Activated CD8-positive, alpha-beta T cell treated with anti-CD3 and anti-CD28 coated beads for 36 hours (primary cell): ENCODE measurements around the gene LARP1B. TPM values are rescaled to one million over a fixed set of nuclear protein-coding genes. Genes with fewer than 3 reads are reported as not detected.
"Not testable (repeated sequence)": the region's sequence is repeated elsewhere in the genome, so short reads cannot be mapped to it uniquely, and the experiment has no call there.

Experiments used
- ATAC-seq: fragments of 200-7000 bp; cut with Tn5 transposase; one replicate; pipeline ENCODE4 v1.10.0; 2021; ENCODE audit warnings: mild to moderate bottlenecking, moderate library complexity
- CTCF ChIA-PET: fragments of 350-600 bp; sonication (Branson Sonifier 250); formaldehyde crosslinking; loops from one replicate; lab custom pipeline; 2021; ENCODE audit warnings: antibody characterized with exemption; lab: Charles Lee
- POLR2A ChIA-PET: fragments of 350-600 bp; sonication (Branson Sonifier 250); formaldehyde crosslinking; loops from one replicate; lab custom pipeline; 2021; ENCODE audit warnings: antibody characterized with exemption; lab: Charles Lee
- DNase-seq: peaks from one replicate; pipeline ENCODE4 v3.0.0-alpha.2; 2020
- H3K27ac Mint-ChIP-seq: one replicate; pipeline ENCODE4 v1.8.0; 2021; ENCODE audit warnings: mild to moderate bottlenecking, mixed read lengths
- H3K27me3 Mint-ChIP-seq: one replicate; pipeline ENCODE4 v1.8.0; 2021; ENCODE audit warnings: mixed read lengths
- H3K36me3 Mint-ChIP-seq: one replicate; pipeline ENCODE4 v1.8.0; 2021; ENCODE audit warnings: low read depth, mixed read lengths
- H3K4me1 Mint-ChIP-seq: one replicate; pipeline ENCODE4 v1.8.0; 2021; ENCODE audit warnings: low read depth, mixed read lengths
- H3K4me3 Mint-ChIP-seq: one replicate; pipeline ENCODE4 v1.8.0; 2021; ENCODE audit warnings: mild to moderate bottlenecking, moderate library complexity, mixed read lengths
- H3K9me3 Mint-ChIP-seq: one replicate; pipeline ENCODE4 v1.8.0; 2021; ENCODE audit warnings: mixed read lengths
- intact Hi-C: fragments of 100-400 bp; cut with micrococcal nuclease; formaldehyde crosslinking; loops from one replicate; pipeline ENCODE4 v1.10.0; 2022
- total RNA-seq, 2 experiments: library from RNA; stranded (reverse); gene quantifications; one replicate each; pipeline ENCODE4 v1.2.3, GENCODE V29; 2021
- TF ChIP-seq, protein P1 (sequence below): fragments of 200-600 bp; IDR thresholded peaks from one replicate; pipeline ENCODE4 v1.8.0; 2022; ENCODE audit warnings: antibody characterized with exemption, mild to moderate bottlenecking

The LARP1B gene
- total RNA-seq, 2 experiments from 2014 or later, result 23.8 to 23.9 TPM

DNA sequence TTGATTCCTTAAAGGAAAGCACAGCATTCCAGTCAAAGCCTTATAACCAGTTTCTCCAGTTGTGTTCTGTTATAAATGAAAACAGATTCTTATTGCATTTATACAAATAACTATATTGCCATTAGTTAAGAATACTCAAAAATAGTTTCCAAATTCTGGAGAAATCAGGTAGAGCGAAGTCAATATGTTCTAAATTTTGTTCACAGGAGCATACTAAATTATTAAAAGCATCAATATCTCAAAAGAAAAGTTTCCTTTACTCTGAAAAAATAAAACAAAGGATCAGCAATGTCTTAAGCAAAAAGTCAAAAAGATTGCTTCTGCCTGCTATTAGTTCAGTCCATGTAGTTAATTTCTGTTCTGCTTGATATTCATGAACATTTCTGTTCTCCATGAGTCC is 186.8 kb downstream of the LARP1B start:
- CTCF ChIA-PET, result no interaction called here
- Mint-ChIP-seq H3K9me3 (peaks cover 9% of the 10 kb centered on the region), H3K4me3 (no peak overlapping the region), H3K36me3 (no peaks in the 10 kb centered on the region), H3K27ac (no peak overlapping the region), H3K4me1 (no peaks in the 10 kb centered on the region), H3K27me3 (no peaks in the 10 kb centered on the region)
- no peak for ATAC-seq
- no peak for DNase-seq
- intact Hi-C loops, result no loop called here
- TF ChIP-seq, protein P1, sequence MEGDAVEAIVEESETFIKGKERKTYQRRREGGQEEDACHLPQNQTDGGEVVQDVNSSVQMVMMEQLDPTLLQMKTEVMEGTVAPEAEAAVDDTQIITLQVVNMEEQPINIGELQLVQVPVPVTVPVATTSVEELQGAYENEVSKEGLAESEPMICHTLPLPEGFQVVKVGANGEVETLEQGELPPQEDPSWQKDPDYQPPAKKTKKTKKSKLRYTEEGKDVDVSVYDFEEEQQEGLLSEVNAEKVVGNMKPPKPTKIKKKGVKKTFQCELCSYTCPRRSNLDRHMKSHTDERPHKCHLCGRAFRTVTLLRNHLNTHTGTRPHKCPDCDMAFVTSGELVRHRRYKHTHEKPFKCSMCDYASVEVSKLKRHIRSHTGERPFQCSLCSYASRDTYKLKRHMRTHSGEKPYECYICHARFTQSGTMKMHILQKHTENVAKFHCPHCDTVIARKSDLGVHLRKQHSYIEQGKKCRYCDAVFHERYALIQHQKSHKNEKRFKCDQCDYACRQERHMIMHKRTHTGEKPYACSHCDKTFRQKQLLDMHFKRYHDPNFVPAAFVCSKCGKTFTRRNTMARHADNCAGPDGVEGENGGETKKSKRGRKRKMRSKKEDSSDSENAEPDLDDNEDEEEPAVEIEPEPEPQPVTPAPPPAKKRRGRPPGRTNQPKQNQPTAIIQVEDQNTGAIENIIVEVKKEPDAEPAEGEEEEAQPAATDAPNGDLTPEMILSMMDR, result no peak
- POLR2A ChIA-PET, result no interaction called here

DNA sequence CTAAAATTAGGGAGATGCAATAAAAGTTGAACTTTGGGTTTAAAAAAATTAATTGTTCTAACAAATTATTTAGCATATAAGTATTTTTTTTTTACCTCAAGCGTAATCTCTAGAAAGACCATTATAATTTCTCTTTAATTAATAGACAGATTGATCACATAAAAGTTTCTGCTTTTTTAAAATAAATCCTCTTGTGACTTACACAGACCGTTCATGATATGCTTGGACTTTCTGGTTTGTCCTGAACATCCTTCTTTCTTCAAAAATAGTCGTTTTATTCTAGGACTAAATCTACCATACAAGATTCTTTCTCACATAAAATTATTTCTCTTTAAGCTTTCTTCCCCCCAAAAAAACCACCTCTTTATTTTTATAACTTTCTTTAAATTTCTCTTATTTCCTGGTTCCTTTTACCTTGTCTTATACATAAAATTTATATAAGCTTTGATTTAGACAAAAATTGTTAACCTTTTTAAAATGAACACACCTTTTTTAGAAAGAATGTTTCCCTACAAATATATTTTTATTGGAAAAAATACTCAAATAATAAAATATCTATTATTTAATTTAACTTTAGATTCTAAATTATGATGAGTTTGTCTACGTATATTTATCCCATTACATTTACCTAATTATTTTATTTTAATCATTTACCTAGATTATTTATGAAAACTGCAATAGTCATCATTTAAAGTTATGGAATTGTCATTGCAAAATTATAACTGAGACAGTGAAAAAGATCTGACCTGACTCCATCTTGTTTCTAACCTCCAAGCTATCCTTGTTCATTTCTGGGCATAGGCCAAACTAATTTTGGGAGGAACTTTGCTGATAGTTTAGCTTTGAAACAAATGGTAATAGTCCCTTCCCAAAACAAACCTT is 188.9 kb downstream of the LARP1B start:
- TF ChIP-seq, protein P1, result no peak
- no peaks in the 10 kb centered on the region for H3K36me3 Mint-ChIP-seq
- ChIA-PET CTCF (interaction anchor here (1.0 to 1.3 kb wide), 2 partner anchors 58 to 59 kb away, joined by 3 to 4 read pairs; no protein-coding TSS in a partner anchor), POLR2A (no interaction called here)
- no peak overlapping the region for H3K27ac Mint-ChIP-seq
- DNase-seq (no peak), ATAC-seq (no peak)
- H3K4me3 Mint-ChIP-seq, result no peak overlapping the region
- peaks cover 9% of the 10 kb centered on the region for H3K9me3 Mint-ChIP-seq
- intact Hi-C loops, result no loop called here
- H3K4me1 Mint-ChIP-seq, result no peaks in the 10 kb centered on the region
- H3K27me3 Mint-ChIP-seq, result no peaks in the 10 kb centered on the region

DNA sequence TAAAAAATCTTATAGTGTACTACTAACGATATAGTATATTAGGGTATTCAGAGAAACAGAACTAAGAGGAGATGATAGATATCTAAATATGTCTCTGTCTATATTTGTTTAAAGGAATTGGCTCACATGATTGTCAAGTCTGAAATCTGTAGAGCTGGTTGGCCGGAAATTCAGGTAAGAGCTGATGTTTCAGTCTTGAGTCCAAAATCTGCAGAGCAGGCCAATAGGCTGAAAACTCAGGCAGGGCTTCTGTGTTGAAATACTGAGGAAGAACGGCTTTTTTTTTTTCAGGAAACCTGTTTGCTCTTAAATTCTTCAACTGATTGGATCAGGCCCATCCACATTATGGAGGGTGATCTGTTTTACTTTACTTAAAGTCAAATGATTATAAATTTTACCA is 194.8 kb downstream of the LARP1B start:
- ChIA-PET POLR2A (no interaction called here), CTCF (no interaction called here)
- H3K9me3 Mint-ChIP-seq, result no peaks in the 10 kb centered on the region
- no peaks in the 10 kb centered on the region for H3K4me1 Mint-ChIP-seq
- no peak for ATAC-seq
- H3K36me3 Mint-ChIP-seq, result no peaks in the 10 kb centered on the region
- H3K27ac Mint-ChIP-seq, result no peak overlapping the region
- H3K27me3 Mint-ChIP-seq, result peaks cover 6% of the 10 kb centered on the region
- intact Hi-C loops, result no loop called here
- no peak for DNase-seq
- TF ChIP-seq, protein P1, result no peak
- no peak overlapping the region for H3K4me3 Mint-ChIP-seq

DNA sequence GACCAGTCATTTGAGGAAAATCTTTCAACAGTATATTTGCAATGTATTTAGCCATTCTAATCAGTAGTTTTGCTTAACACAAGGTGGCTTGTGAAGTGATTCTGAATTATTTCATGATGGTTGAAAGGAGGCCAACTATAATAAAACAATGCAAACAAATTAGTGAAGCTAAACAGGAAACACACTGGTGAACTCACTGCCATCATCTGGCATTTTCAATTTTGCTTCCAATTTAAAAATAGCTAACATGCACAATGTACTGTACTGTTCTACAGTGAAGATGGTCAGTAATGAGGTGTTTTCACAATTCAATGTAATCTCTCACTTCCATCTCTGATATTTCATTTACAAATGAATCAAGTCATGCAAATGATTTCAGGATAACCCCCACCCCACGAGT is 195.4 kb downstream of the LARP1B start:
- Mint-ChIP-seq H3K4me1 (no peaks in the 10 kb centered on the region), H3K4me3 (no peak overlapping the region), H3K27ac (no peak overlapping the region), H3K9me3 (no peaks in the 10 kb centered on the region), H3K27me3 (peaks cover 6% of the 10 kb centered on the region), H3K36me3 (no peaks in the 10 kb centered on the region)
- intact Hi-C loops, result no loop called here
- ChIA-PET POLR2A (no interaction called here), CTCF (no interaction called here)
- ATAC-seq, result no peak
- DNase-seq, result no peak
- TF ChIP-seq, protein P1, result no peak

DNA sequence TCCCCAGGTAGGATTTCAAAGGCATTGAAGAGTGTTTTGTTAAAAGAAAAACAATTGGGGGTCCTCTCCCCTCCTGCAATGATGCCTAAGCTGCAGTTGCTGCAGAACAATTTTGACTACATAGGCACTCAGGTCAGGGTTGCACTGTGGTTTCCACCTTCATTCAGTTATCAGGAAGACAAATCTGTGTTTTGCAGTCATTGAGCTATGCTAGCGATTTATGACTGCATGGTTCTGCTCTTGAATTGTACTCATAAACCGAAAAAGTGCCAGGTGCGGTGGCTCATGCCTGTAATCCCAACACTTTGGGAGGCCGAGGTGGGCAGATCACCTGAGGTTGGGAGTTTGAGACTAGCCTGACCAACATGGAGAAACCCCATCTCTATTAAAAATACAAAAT is 197.1 kb downstream of the LARP1B start:
- POLR2A ChIA-PET, H3K36me3 Mint-ChIP-seq, H3K27me3 Mint-ChIP-seq, DNase-seq, CTCF ChIA-PET, intact Hi-C loops, H3K27ac Mint-ChIP-seq, H3K4me3 Mint-ChIP-seq, H3K4me1 Mint-ChIP-seq, H3K9me3 Mint-ChIP-seq, ATAC-seq: not testable (repeated sequence)

DNA sequence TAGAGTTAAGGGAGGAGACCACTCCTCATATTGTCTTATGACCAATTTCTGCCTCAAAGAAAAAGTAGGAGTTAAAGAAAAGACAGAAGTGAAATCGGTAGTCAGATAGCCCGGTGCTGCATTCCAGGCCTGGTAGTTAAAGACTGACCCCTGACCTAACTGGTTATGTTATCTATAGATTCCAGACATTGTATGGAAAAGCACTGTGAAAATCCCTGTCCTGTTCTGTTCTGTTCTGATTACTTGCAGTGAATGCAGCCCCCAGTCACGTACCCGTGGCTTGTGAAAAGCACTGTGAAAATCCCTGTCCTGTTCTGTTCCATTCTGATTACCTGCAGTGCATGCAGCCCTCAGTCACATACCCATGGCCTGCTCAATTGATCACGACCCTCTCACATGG is 198.8 kb downstream of the LARP1B start:
- CTCF ChIA-PET, H3K27ac Mint-ChIP-seq, POLR2A ChIA-PET, ATAC-seq, H3K36me3 Mint-ChIP-seq, H3K27me3 Mint-ChIP-seq, H3K4me3 Mint-ChIP-seq, DNase-seq, H3K9me3 Mint-ChIP-seq, intact Hi-C loops, H3K4me1 Mint-ChIP-seq: not testable (repeated sequence)
